GM23338 (cell line): ENCODE results near the gene WWOX. TPM values are rescaled to one million over a fixed set of nuclear protein-coding genes. Genes with fewer than 3 reads are reported as not detected.

Experiments
- ATAC-seq: fragments of 200-7000 bp; cut with Tn5 transposase; 3 replicates; pipeline ENCODE4 v1.9.1; 2020
- DNase-seq: peaks from one replicate; pipeline ENCODE4 v3.0.0-alpha.2; 2015; ENCODE audit warnings: low spot score
- H2AFZ ChIP-seq: fragments of 200-600 bp; sonication (generic); 2 replicates; pipeline ENCODE4 v1.8.0; 2016; ENCODE audit warnings: antibody characterized with exemption, mild to moderate bottlenecking, moderate library complexity
- H3F3A ChIP-seq: fragments of 200-600 bp; sonication (generic); replicated peaks from 2 replicates; pipeline ENCODE4 v1.8.0; 2017; ENCODE audit warnings: antibody characterized with exemption, mixed run types, low read depth
- H3K27ac ChIP-seq: fragments of 200-600 bp; sonication (generic); 2 replicates; pipeline ENCODE4 v1.6.1; 2016; ENCODE audit warnings: low read depth
- H3K27me3 ChIP-seq: fragments of 200-600 bp; sonication (generic); 2 replicates; pipeline ENCODE4 v1.8.0; 2016; ENCODE audit warnings: mild to moderate bottlenecking, mixed run types, moderate library complexity; ENCODE audit not compliant: insufficient read depth
- H3K36me3 ChIP-seq: fragments of 200-600 bp; sonication (generic); 2 replicates; pipeline ENCODE4 v1.8.0; 2016; ENCODE audit warnings: mild to moderate bottlenecking; ENCODE audit not compliant: insufficient read depth
- H3K4me1 ChIP-seq: fragments of 200-600 bp; sonication (generic); 2 replicates; pipeline ENCODE4 v1.8.0; 2016; ENCODE audit warnings: mild to moderate bottlenecking, moderate library complexity; ENCODE audit not compliant: insufficient read depth
- H3K4me2 ChIP-seq: fragments of 200-600 bp; sonication (generic); 2 replicates; pipeline ENCODE4 v1.7.1; 2017; ENCODE audit warnings: mixed run types
- H3K4me3 ChIP-seq: fragments of 200-600 bp; sonication (generic); 2 replicates; pipeline ENCODE4 v1.6.1; 2016; ENCODE audit warnings: mixed run types
- H3K79me2 ChIP-seq: fragments of 200-600 bp; sonication (generic); replicated peaks from 2 replicates; pipeline ENCODE4 v1.8.0; 2017; ENCODE audit warnings: mild to moderate bottlenecking; ENCODE audit not compliant: insufficient read depth
- H3K9me2 ChIP-seq: fragments of 200-600 bp; sonication (generic); 2 replicates; pipeline ENCODE4 v1.8.0; 2017; ENCODE audit not compliant: insufficient read depth
- H4K20me1 ChIP-seq: fragments of 200-600 bp; sonication (generic); replicated peaks from 2 replicates; pipeline ENCODE4 v1.8.0; 2017; ENCODE audit warnings: mild to moderate bottlenecking; ENCODE audit not compliant: insufficient read depth
- H3K27ac Mint-ChIP-seq: 2 replicates; pipeline ENCODE4 v1.8.0; 2020; ENCODE audit warnings: inconsistent platforms, mild to moderate bottlenecking, moderate library complexity, mixed read lengths
- H3K27me3 Mint-ChIP-seq: 3 replicates; pipeline ENCODE4 v1.8.0; 2022; ENCODE audit warnings: low read depth, mild to moderate bottlenecking, moderate library complexity, mixed read lengths, inconsistent platforms; ENCODE audit not compliant: insufficient read depth, poor library complexity
- H3K36me3 Mint-ChIP-seq: 3 replicates; pipeline ENCODE4 v1.8.0; 2021; ENCODE audit warnings: low read depth, mild to moderate bottlenecking, inconsistent platforms, moderate library complexity, mixed read lengths
- H3K4me1 Mint-ChIP-seq: 3 replicates; pipeline ENCODE4 v1.8.0; 2020; ENCODE audit warnings: mild to moderate bottlenecking, inconsistent platforms, mixed read lengths
- H3K4me3 Mint-ChIP-seq: 3 replicates; pipeline ENCODE4 v1.8.0; 2021; ENCODE audit warnings: moderate library complexity, mild to moderate bottlenecking, inconsistent platforms, mixed read lengths
- H3K9me3 Mint-ChIP-seq: 3 replicates; pipeline ENCODE4 v1.8.0; 2020; ENCODE audit warnings: moderate library complexity, mild to moderate bottlenecking, inconsistent platforms, mixed read lengths
- EZH2phosphoT487 ChIP-seq: fragments of 200-600 bp; sonication (generic); IDR thresholded peaks from one replicate; pipeline ENCODE4 v1.8.1; 2018; ENCODE audit warnings: antibody characterized with exemption; ENCODE audit not compliant: unreplicated experiment
- polyA plus RNA-seq: library from polyadenylated mRNA; unstranded; fragments of >200 nt; fragmentation: Nextera tagmentation; extraction: Ambion mirVana; gene quantifications from 2 replicates; pipeline ENCODE4 v1.2.1, GENCODE V29; 2016
- total RNA-seq: library from RNA; depleted of rRNA; stranded (reverse); fragments of >200 nt; shearing (Covaris generic); gene quantifications from 2 replicates; pipeline ENCODE4 v1.2.3, GENCODE V29; 2014
- TF ChIP-seq, protein P1 (sequence below): fragments of 250-450 bp; sonication (Bioruptor Pico); IDR thresholded peaks from 2 replicates; pipeline ENCODE4 v1.5.0; 2020; ENCODE audit warnings: mild to moderate bottlenecking, moderate library complexity
- TF ChIP-seq, protein P2 (sequence below): IDR thresholded peaks from 2 replicates; pipeline ENCODE4 v1.6.1; 2016; ENCODE audit warnings: antibody characterized with exemption

WWOX gene
- total and polyA plus RNA-seq, 2 experiments from 2014 or later, result 10.0 to 19.3 TPM

DNA sequence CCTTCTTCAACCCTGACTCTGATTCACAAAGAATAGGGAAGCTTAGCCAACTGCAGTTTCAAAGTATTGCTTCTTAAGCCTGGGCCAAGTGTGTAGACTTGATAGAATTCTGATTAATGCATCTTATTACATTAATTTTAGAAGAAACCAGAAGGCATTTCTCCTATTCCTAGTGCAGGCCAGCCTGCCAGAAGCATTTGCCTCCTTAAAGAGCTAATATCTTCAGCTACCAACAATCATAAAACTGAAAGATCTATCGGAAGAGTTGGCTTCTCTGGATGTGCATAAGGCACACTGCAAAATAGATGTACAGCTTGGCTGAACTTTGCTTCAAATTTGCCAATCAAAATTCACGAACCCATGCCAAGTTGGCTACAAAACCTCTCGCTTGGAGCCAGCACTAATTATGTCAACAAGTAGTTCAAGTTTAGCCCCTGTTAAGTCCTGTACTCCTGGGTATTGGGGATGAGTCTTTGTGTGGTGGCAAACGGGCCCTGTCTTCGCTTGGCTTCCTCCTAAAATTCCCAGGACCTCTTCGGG, 717.8 kb downstream of the WWOX start (continued):
- TF ChIP-seq, protein P1, sequence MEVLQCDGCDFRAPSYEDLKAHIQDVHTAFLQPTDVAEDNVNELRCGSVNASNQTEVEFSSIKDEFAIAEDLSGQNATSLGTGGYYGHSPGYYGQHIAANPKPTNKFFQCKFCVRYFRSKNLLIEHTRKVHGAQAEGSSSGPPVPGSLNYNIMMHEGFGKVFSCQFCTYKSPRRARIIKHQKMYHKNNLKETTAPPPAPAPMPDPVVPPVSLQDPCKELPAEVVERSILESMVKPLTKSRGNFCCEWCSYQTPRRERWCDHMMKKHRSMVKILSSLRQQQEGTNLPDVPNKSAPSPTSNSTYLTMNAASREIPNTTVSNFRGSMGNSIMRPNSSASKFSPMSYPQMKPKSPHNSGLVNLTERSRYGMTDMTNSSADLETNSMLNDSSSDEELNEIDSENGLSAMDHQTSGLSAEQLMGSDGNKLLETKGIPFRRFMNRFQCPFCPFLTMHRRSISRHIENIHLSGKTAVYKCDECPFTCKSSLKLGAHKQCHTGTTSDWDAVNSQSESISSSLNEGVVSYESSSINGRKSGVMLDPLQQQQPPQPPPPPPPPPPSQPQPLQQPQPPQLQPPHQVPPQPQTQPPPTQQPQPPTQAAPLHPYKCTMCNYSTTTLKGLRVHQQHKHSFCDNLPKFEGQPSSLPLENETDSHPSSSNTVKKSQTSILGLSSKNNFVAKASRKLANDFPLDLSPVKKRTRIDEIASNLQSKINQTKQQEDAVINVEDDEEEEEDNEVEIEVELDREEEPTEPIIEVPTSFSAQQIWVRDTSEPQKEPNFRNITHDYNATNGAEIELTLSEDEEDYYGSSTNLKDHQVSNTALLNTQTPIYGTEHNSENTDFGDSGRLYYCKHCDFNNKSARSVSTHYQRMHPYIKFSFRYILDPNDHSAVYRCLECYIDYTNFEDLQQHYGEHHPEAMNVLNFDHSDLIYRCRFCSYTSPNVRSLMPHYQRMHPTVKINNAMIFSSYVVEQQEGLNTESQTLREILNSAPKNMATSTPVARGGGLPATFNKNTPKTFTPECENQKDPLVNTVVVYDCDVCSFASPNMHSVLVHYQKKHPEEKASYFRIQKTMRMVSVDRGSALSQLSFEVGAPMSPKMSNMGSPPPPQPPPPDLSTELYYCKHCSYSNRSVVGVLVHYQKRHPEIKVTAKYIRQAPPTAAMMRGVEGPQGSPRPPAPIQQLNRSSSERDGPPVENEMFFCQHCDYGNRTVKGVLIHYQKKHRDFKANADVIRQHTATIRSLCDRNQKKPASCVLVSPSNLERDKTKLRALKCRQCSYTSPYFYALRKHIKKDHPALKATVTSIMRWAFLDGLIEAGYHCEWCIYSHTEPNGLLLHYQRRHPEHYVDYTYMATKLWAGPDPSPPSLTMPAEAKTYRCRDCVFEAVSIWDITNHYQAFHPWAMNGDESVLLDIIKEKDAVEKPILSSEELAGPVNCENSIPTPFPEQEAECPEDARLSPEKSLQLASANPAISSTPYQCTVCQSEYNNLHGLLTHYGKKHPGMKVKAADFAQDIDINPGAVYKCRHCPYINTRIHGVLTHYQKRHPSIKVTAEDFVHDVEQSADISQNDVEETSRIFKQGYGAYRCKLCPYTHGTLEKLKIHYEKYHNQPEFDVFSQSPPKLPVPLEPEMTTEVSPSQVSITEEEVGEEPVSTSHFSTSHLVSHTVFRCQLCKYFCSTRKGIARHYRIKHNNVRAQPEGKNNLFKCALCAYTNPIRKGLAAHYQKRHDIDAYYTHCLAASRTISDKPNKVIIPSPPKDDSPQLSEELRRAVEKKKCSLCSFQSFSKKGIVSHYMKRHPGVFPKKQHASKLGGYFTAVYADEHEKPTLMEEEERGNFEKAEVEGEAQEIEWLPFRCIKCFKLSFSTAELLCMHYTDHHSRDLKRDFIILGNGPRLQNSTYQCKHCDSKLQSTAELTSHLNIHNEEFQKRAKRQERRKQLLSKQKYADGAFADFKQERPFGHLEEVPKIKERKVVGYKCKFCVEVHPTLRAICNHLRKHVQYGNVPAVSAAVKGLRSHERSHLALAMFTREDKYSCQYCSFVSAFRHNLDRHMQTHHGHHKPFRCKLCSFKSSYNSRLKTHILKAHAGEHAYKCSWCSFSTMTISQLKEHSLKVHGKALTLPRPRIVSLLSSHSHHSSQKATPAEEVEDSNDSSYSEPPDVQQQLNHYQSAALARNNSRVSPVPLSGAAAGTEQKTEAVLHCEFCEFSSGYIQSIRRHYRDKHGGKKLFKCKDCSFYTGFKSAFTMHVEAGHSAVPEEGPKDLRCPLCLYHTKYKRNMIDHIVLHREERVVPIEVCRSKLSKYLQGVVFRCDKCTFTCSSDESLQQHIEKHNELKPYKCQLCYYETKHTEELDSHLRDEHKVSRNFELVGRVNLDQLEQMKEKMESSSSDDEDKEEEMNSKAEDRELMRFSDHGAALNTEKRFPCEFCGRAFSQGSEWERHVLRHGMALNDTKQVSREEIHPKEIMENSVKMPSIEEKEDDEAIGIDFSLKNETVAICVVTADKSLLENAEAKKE (CRISPR knock-in tag), result no peak
- no peak for TF ChIP-seq EZH2phosphoT487

DNA sequence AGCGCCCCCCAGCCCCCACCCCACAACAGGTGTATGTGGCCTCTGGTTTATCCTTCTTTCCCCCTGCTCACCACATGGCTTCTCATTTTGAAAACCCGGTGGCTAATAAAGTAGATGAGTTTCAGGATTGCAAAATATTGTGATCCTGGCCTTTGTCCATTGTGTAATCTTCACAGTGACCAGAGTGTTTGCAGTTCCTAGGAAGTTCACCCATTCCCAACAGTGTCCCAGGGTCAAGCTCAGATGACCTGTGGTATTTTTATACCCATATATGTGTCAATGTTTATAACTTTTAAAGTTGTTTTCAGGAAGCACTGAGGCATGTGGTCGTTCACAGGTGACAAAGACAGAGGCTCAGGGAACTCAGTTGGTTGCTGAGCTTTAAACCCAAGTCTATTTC, 721.9 kb downstream of the WWOX start:
- Histone ChIP-seq H4K20me1 (no peaks in the 10 kb centered on the region), H3K4me2 (no peak overlapping the region), H3K27me3 (no peaks in the 10 kb centered on the region), H3K9me2 (no peaks in the 10 kb centered on the region), H3K79me2 (no peaks in the 10 kb centered on the region), H2AFZ (no peak overlapping the region), H3K4me1 (peaks cover 12% of the 10 kb centered on the region; the same call in 1 of the 2 replicates), H3K36me3 (no peaks in the 10 kb centered on the region), H3K27ac (no peak overlapping the region), H3F3A (no peaks in the 10 kb centered on the region), H3K4me3 (no peak overlapping the region)
- TF ChIP-seq, protein P2, sequence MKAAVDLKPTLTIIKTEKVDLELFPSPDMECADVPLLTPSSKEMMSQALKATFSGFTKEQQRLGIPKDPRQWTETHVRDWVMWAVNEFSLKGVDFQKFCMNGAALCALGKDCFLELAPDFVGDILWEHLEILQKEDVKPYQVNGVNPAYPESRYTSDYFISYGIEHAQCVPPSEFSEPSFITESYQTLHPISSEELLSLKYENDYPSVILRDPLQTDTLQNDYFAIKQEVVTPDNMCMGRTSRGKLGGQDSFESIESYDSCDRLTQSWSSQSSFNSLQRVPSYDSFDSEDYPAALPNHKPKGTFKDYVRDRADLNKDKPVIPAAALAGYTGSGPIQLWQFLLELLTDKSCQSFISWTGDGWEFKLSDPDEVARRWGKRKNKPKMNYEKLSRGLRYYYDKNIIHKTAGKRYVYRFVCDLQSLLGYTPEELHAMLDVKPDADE, result no peak
- no peak for ATAC-seq
- Mint-ChIP-seq H3K4me3 (no peak overlapping the region), H3K27ac (no peak overlapping the region), H3K9me3 (no peaks in the 10 kb centered on the region; the same call in 2 of the 3 replicates), H3K4me1 (peaks cover 10% of the 10 kb centered on the region), H3K36me3 (no peaks in the 10 kb centered on the region; the same call in 2 of the 3 replicates), H3K27me3 (peaks cover 3% of the 10 kb centered on the region)
- DNase-seq, result no peak
